Stomach smooth muscle (tissue), 2 donors: ENCODE data around the gene BARHL1.

Experiments used
- H3K27ac ChIP-seq: one replicate; pipeline ENCODE4 v1.7.0; 2013; ENCODE audit warnings: mild to moderate bottlenecking, low read length, inconsistent platforms
- H3K27me3 ChIP-seq, 2 donors: one replicate each; pipeline ENCODE4 v1.7.0; 2013; ENCODE audit warnings: low read length in 2 of 2; ENCODE audit not compliant: insufficient read depth in 2 of 2, control insufficient read depth in 1 of 2
- H3K36me3 ChIP-seq, 2 donors: one replicate each; pipeline ENCODE4 v1.7.0; 2013; ENCODE audit warnings: low read length in 2 of 2; ENCODE audit not compliant: control insufficient read depth in 2 of 2, insufficient read depth in 2 of 2
- H3K4me1 ChIP-seq: one replicate; pipeline ENCODE4 v1.7.0; 2013; ENCODE audit warnings: low read length; ENCODE audit not compliant: control insufficient read depth, insufficient read depth
- H3K4me3 ChIP-seq, 2 donors: one replicate each; pipeline ENCODE4 v1.7.0; 2013; ENCODE audit warnings: low read length in 2 of 2
- H3K9ac ChIP-seq, 2 donors: one replicate each; pipeline ENCODE4 v1.7.0; 2013; ENCODE audit warnings: low read length in 2 of 2, mild to moderate bottlenecking in 1 of 2
- H3K9me3 ChIP-seq, 2 donors: one replicate each; pipeline ENCODE4 v1.7.0; 2013; ENCODE audit warnings: low read length in 2 of 2; ENCODE audit not compliant: control insufficient read depth in 2 of 2
- donor health status: healthy.
- donor health status: Pancreatic carcinoma.

The BARHL1 gene

GRCh38 chr9:132616725-132617124 is 34.3 kb downstream of the BARHL1 start:
- H3K36me3 ChIP-seq = peaks cover 20 to 29% of the 10 kb centered on the region in 2 donors
- H3K9me3 ChIP-seq = no peaks in the 10 kb centered on the region
- H3K27ac ChIP-seq = no peak overlapping the region
- no peak overlapping the region for H3K4me3 ChIP-seq
- no peaks in the 10 kb centered on the region for H3K27me3 ChIP-seq
- no peak overlapping the region for H3K9ac ChIP-seq
- peaks cover 3% of the 10 kb centered on the region for H3K4me1 ChIP-seq

GRCh38 chr9:132622159-132622558 is 39.8 kb downstream of the BARHL1 start:
- Histone ChIP-seq H3K4me3 (no peak overlapping the region), H3K4me1 (peaks cover 7% of the 10 kb centered on the region), H3K27ac (no peak overlapping the region), H3K9me3 (no peaks in the 10 kb centered on the region), H3K36me3 (peaks cover 10 to 12% of the 10 kb centered on the region in 2 donors), H3K27me3 (no peaks in the 10 kb centered on the region), H3K9ac (no peak overlapping the region)

GRCh38 chr9:132626285-132626684 is 43.9 kb downstream of the BARHL1 start:
- Histone ChIP-seq H3K27me3 (no peaks in the 10 kb centered on the region), H3K4me3 (no peak overlapping the region), H3K27ac (no peak overlapping the region), H3K36me3 (peaks cover 30 to 40% of the 10 kb centered on the region in 2 donors), H3K9me3 (no peaks in the 10 kb centered on the region), H3K9ac (no peak overlapping the region), H3K4me1 (peaks cover 7% of the 10 kb centered on the region)

DNA sequence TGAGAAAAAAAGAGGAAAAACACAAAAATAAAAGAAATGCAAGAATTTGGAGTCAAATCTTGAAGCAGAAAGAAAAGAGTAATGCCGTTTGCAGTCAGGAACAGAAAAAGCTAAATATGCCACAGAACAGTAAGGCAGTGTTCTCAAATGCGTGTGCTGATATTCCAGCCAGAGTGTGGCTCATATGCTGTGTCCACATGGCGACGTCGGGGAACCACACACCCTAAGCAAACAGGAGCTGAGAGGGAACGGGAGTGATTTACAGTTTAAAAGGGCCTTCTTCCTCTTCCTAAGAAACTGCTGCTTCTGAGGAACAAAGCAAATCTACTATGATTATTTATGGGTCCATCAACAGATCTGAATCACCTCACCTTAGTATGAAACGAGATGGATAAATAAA is 44.7 kb downstream of the BARHL1 start:
- Histone ChIP-seq H3K4me3 (no peak overlapping the region), H3K27me3 (no peaks in the 10 kb centered on the region), H3K9me3 (no peaks in the 10 kb centered on the region), H3K36me3 (peaks cover 30 to 40% of the 10 kb centered on the region in 2 donors), H3K9ac (no peak overlapping the region), H3K27ac (no peak overlapping the region), H3K4me1 (peaks cover 3% of the 10 kb centered on the region)

DNA sequence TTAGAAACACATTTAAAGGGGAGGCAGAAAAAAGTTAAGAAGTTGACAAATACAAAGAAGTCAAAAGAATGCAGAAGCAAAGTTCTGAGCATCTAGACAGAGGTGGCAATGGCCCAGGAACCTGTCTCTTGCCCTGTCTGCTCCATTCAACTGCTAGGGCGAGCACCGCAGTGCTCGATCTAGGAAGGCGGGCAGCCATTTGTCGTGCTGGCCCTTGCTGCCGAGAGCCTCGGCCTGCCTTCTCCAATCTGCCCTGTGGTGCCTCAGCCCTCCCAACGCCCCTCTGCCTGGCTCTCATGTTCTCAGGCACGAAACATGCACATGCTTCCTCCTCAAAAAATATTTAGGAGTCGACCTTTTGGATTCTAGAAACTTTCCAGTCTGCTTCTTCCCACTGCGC is 45.2 kb downstream of the BARHL1 start:
- Histone ChIP-seq H3K9ac (no peak overlapping the region), H3K27ac (no peak overlapping the region), H3K4me1 (peaks cover 3% of the 10 kb centered on the region), H3K9me3 (no peaks in the 10 kb centered on the region), H3K4me3 (no peak overlapping the region), H3K36me3 (peaks cover 30 to 40% of the 10 kb centered on the region in 2 donors), H3K27me3 (no peaks in the 10 kb centered on the region)

- no peak overlapping the region for H3K4me3 ChIP-seq
- no peak overlapping the region for H3K27ac ChIP-seq
- peaks cover 30 to 40% of the 10 kb centered on the region in 2 donors for H3K36me3 ChIP-seq
- no peaks in the 10 kb centered on the region for H3K27me3 ChIP-seq
- H3K9ac ChIP-seq = no peak overlapping the region
- H3K4me1 ChIP-seq = peaks cover 3% of the 10 kb centered on the region
- no peaks in the 10 kb centered on the region for H3K9me3 ChIP-seq
Measured at GRCh38 chr9:132628746-132629145, 46.3 kb downstream of the BARHL1 start.

DNA sequence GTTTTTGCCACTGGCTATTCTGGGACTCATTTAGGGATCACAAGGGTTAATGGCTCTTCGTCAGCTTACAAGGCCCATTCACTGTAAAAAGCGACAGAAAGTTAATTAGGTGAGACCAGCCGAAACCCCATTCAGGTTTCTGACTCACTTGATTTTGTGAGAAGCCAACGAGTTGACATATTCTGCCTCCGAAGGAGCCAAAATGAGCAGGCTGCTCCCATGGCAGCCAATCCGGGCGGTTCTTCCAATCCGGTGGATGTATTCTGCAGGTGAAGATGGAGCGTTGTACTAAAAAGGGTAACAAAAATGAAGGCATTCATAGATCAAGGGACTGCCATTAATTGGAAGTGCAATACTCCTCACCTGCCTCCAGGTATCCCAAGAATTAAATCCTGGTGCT is 47.7 kb downstream of the BARHL1 start:
- Histone ChIP-seq H3K9ac (no peak overlapping the region), H3K27me3 (no peaks in the 10 kb centered on the region), H3K9me3 (no peaks in the 10 kb centered on the region), H3K36me3 (peaks cover 27 to 39% of the 10 kb centered on the region in 2 donors), H3K4me3 (no peak overlapping the region), H3K27ac (no peak overlapping the region), H3K4me1 (peaks cover 3% of the 10 kb centered on the region)

DNA sequence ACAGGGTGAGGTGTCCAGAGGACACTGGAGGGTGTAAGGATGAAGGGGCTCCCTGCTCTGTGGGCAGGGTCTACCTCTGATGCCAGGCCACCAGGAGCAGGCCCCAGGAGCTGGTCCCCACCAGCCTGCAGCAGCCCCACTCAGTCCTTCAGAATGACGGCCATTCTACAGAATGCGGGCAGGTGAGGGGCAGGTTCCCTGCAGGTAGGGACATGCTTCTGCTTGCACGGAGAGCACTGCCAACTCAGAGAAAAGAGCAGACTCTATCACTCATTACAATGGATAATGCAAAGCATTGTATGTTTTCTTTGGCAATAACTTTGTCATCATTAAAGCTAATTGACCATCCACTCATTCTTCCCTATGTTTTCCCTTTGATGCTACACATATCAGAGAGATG is 48.4 kb downstream of the BARHL1 start:
- no peaks in the 10 kb centered on the region for H3K27me3 ChIP-seq
- peaks cover 27 to 38% of the 10 kb centered on the region in 2 donors for H3K36me3 ChIP-seq
- H3K9me3 ChIP-seq = no peaks in the 10 kb centered on the region
- no peak overlapping the region for H3K27ac ChIP-seq
- H3K4me1 ChIP-seq = peaks cover 3% of the 10 kb centered on the region
- no peak overlapping the region for H3K9ac ChIP-seq
- no peak overlapping the region for H3K4me3 ChIP-seq

DNA sequence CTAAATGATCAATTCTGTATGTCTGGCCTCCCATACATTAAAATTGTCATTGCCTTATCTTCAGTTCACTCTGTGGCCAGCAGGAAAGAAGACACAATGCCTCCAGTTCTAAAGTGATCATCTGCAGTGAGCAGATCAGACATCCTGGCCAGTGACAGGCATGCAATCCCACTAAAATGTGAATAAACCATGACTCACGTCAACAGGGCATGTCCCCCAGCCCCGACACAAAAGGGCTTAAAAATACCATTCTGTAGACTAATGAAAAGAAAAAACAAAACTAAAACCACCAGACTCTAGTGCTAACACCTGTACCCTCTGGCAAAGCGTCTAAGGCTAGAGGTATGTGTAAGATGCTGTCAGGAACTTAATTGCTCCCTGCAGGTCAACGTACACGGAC is 48.9 kb downstream of the BARHL1 start:
- H3K9me3 ChIP-seq = no peaks in the 10 kb centered on the region
- H3K36me3 ChIP-seq = peaks cover 27 to 39% of the 10 kb centered on the region in 2 donors
- H3K9ac ChIP-seq = no peak overlapping the region
- peaks cover 2% of the 10 kb centered on the region for H3K4me1 ChIP-seq
- H3K27ac ChIP-seq = no peak overlapping the region
- no peaks in the 10 kb centered on the region for H3K27me3 ChIP-seq
- H3K4me3 ChIP-seq = no peak overlapping the region

DNA sequence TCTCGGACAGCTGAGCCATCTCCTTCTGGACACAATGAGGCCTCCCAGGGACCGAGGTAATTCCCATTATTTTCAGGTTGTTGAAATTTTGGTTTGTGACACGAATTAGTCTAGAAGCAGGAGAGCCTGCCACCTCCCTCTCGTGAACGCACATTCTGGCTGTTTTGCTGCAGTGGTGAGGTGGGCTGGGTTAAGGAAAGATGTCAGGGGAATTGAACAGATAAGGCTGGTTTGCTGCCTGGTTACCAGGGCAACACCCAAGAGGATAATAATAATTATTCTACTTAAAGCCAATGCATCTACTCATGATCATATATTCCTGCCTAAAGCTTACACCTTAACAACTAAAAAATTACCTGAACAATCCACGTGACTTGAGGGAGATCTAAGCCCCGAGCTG is 49.3 kb downstream of the BARHL1 start:
- Histone ChIP-seq H3K9ac (no peak overlapping the region), H3K4me3 (no peak overlapping the region), H3K9me3 (no peaks in the 10 kb centered on the region), H3K27me3 (no peaks in the 10 kb centered on the region), H3K36me3 (peaks cover 27 to 37% of the 10 kb centered on the region in 2 donors), H3K4me1 (peaks cover 2% of the 10 kb centered on the region), H3K27ac (no peak overlapping the region)

- no peaks in the 10 kb centered on the region for H3K9me3 ChIP-seq
- H3K36me3 ChIP-seq = peaks cover 27 to 34% of the 10 kb centered on the region in 2 donors
- H3K27ac ChIP-seq = no peak overlapping the region
- H3K4me3 ChIP-seq = no peak overlapping the region
- peaks cover 11% of the 10 kb centered on the region for H3K4me1 ChIP-seq
- no peaks in the 10 kb centered on the region for H3K27me3 ChIP-seq
- H3K9ac ChIP-seq = no peak overlapping the region
Measured at GRCh38 chr9:132632413-132633129, 50.2 kb downstream of the BARHL1 start.
